ENCODE measurements around the gene FAM184B. TPM values are rescaled to one million over a fixed set of nuclear protein-coding genes. Genes with fewer than 3 reads are reported as not detected.

The FAM184B gene
- total RNA-seq, 1 experiment from 2014 or later = 0.09 TPM

GRCh38 chr4:17794730-17795129 lies 13.3 kb upstream of the FAM184B start:
- Histone ChIP-seq H3K79me2 (ENCODE audit: insufficient read depth, low read length) (no peaks in the 10 kb centered on the region), H3K14ac (ENCODE audit: insufficient read depth, low read length) (no peak overlapping the region), H3K79me1 (ENCODE audit: insufficient read depth, low read depth, low read length, poor library complexity, severe bottlenecking) (no peaks in the 10 kb centered on the region), H4K20me1 (ENCODE audit: control insufficient read depth, insufficient read depth, insufficient read length) (no peaks in the 10 kb centered on the region), H4K8ac (replicated peaks; ENCODE audit: insufficient read length, low read depth, low read length) (no peak overlapping the region), H3K27me3 (ENCODE audit: insufficient read depth, low read length) (no peaks in the 10 kb centered on the region), H2AFZ (ENCODE audit: low read length) (no peak overlapping the region), H4K5ac (ENCODE audit: insufficient read length, low read depth, low read length) (no peak overlapping the region), H3K18ac (ENCODE audit: insufficient read length, low read depth, low read length) (no peak overlapping the region), H3T11ph (ENCODE audit: low read length) (no peak overlapping the region), H3K4ac (ENCODE audit: low read depth, low read length) (no peak overlapping the region), H2BK15ac (ENCODE audit: low read depth, low read length) (no peak overlapping the region), H2BK120ac (ENCODE audit: low read depth, low read length, poor library complexity, severe bottlenecking) (no peak overlapping the region), H3K23me2 (ENCODE audit: insufficient read length, low read depth, low read length, poor library complexity, severe bottlenecking) (no peaks in the 10 kb centered on the region), H2BK12ac (ENCODE audit: insufficient read length, low read depth, low read length) (no peak overlapping the region), H3K27ac (ENCODE audit: insufficient read length, low read depth, low read length) (no peak overlapping the region), H3K9me3 (ENCODE audit: control insufficient read depth, low read depth, low read length) (no peaks in the 10 kb centered on the region), H4K91ac (ENCODE audit: insufficient read length, low read depth, low read length) (no peak overlapping the region), H3K4me2 (ENCODE audit: insufficient read depth, insufficient read length, low read length) (no peak overlapping the region), H3K56ac (ENCODE audit: insufficient read length, low read depth, low read length) (no peak overlapping the region), H2BK5ac (ENCODE audit: insufficient read length, low read length) (no peak overlapping the region), H3K4me1 (ENCODE audit: insufficient read depth, low read length) (no peaks in the 10 kb centered on the region), H3K23ac (ENCODE audit: insufficient read length, low read depth, low read length) (no peak overlapping the region), H3K9ac (ENCODE audit: extremely low read depth, insufficient read length, low read length) (no peak overlapping the region), H2BK20ac (ENCODE audit: low read depth, low read length, poor library complexity, severe bottlenecking) (no peak overlapping the region), H2AK5ac (ENCODE audit: insufficient read length, low read length) (no peak overlapping the region)
- Mint-ChIP-seq H3K36me3 (ENCODE audit: insufficient read depth in 1 of 3, low read depth in 3 of 3) (peaks cover 13 to 18% (median 13%) of the 10 kb centered on the region in 3 experiments; a peak in 6 of 7 replicates), H3K9me3 (no peaks in the 10 kb centered on the region; a peak in 1 of 5 replicates), H3K27me3 (ENCODE audit: low read depth) (no peaks in the 10 kb centered on the region), H3K27ac (no peak overlapping the region), H3K4me3 (no peak overlapping the region), H3K4me1 (no peaks in the 10 kb centered on the region)
- no CpG with 5 or more reads among the region's 1 CpG for WGBS (ENCODE audit: extremely low coverage, insufficient read length, low lambda C conversion rate)
- no peak for TF ChIP-seq CTCF (conservative IDR thresholded peaks at IDR 0.05)
- no peak for DNase-seq
